GM21528 (cell line): ENCODE data around the gene MAB21L4.

Experiments
- ATAC-seq: cut with Tn5 transposase; IDR thresholded peaks from one replicate; pipeline ENCODE4 v1.9.1; 2021; ENCODE audit warnings: mild to moderate bottlenecking, moderate library complexity; ENCODE audit not compliant: unreplicated experiment, low FRiP score

The MAB21L4 gene

DNA sequence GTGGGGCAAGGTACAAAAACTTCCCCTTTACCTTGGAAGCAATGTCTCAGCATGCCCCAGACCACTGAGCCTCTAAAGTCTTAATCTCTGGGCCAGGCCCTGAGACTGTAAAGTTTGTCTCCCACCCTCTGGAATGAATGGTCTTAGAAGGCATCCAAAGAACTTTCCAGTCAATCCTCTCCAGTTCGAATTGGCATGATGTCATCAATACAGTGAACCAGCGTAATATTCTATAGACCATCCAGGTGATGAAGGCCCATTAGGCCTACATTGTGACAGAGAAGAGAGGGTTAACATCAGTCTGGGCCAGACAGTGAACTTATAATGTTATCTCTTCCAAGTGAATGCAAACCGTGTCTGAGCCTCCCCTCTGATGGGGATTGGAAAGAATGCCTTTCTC, 11.2 kb downstream of the MAB21L4 start:
- no peak for ATAC-seq

DNA sequence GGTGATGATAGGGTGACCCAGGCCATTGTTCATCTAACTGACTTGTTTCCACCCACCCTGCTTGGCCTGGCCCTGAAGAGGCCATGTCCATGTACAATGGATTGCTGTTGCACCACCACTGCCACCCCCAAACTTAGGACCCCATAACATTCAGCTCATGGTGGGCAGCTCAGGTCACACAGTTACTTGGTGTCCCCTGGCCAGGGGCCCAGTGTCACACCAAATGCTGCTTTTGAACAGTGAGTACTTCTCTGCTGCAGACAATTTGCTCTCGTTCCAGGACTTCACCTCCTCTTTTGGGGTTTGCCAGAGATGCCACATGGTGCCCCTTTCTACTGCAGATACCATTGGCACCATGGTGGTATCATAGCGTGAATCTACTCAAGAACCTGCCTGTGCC, 11.7 kb downstream of the MAB21L4 start:
- ATAC-seq, result no peak

DNA sequence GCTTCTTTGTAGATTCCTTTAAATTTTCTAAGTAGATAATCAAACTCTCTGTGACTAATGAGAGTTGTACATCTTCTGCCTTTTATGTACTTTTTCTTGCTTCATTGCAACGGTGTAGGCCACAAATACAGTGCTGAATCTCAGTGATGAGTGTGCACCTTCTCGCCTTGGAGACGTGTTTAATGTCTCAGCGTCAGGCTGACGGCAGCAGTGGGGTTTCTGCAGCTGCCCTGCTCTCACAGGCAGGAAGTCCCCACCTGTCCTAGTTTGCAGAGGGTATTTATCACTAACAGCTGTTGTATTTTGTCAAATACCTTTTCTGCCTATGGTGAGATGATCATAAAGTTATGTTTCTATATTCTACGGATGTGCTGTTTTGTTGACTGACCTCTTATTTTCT, 14.0 kb downstream of the MAB21L4 start:
- ATAC-seq, result no peak

DNA sequence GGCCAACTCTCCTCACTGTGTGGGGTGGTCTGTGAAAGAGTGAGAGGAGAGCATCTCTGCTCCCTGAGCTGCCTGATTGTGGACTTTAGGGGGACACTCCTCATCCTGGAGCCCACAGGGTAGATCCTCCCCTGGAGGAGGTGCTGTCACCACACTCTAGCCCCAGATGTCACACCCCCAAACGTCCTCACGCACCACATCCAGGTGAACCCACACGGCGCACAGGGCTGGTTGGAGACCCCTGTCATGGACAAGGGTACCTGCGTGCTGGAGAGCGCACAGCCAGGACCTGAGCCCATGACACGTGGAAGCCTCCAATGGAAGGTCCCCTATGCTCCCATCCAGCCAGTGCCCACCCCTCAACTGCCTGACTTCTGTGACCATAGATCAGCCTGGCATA, 16.9 kb downstream of the MAB21L4 start:
- no peak for ATAC-seq

DNA sequence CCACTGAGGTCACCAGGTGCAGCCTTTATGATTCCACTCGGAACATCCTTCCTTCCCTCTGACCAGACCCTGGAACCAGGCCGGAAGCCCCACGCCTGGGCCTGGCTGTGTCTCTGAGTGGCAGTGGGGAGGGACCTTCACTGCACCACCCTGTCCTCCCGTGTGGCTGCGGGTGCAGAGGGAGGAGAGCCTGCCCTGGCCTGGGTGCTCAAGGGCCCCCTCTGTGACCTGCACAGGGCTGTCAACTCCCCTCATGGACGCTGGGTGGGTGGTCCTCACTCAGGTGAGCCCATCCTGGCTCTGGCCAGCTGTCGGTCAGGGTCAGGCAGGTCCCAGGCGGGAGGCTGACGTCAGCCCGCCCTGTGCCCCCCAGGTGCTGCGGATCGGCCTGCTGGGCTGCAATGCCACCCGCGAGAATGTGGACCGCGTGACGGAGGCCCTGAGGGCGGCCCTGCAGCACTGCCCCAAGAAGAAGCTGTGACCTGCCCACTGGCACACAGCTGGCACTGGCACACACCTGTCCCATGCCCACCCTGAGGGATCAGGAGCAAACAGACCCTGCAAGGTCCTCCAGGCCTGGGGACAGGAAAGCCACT, 17.5 kb downstream of the MAB21L4 start:
- ATAC-seq, result no peak

DNA sequence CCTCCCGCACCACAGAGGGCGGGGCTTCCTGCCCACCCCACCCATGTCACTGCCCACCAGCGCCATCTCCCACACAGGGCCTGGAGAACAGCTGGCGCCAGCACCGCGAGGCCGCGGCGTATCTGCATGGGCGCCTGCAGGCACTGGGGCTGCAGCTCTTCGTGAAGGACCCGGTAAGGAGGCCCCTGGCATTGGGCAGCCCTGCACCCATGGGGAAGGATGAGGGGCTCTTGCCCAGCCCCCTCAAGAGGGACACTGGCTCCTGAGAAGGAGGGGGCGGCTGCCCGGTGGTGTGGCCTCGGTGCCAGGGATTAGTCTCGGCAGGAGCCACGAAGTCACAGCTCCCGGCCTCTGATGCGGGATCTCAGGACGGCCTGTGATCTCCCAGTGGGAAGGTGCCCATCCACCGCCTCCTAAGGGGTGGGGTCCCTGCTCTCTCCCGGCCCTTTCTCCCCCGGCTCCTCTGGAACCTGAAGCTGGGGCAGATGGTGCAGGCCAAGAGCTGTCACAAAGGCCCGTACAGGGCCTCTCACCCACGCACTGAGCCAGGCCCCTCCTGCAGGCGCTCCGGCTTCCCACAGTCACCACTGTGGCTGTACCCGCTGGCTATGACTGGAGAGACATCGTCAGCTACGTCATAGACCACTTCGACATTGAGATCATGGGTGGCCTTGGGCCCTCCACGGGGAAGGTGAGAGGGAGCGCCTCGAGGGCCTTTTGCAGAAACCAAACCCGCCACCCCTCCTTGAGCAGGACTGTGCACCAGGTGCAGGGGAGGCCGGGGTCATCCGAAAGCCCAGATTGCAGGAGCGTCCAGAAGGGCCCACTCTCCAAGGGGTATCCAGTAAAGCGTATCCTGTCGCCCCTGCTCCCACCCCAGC, 18.3 kb downstream of the MAB21L4 start:
- no peak for ATAC-seq

DNA sequence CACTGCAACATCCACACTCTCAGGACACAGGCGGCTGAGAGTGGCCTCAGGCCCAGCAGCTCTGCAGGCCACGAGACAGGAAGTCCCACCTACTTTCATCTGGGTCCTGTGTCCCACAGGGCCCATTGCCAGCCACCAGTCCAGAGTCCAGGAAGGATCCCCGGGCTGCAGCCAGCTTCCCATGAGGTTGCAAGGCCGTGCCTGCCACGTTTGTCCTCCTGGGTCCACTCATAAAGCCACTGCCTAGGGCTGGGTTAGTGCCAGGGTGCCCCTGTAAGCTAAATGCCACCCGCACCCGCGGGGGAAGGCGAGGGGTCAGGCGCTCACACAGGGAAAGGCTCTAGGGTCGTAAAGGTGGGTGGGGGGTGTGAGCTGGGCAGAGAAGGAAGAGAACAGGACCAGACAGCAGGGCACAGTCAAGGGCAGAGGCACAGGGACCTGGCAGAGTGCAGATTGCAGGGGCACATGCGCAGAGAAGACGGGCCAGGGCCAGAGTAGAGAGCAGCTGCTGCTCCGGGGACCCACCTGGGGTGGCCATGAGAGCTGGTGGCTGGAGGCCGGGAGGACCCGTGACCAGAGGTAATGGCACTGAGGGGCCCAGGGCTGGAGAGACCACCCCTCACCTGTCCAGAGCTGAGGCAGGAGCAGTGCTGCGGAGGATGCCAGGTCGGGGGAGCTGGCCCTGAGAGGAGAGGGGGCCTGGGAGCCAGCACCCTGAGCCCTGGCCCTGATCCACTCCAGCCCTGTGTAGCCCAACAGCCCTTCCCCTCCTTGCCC, 19.3 kb downstream of the MAB21L4 start:
- ATAC-seq, result no peak

DNA sequence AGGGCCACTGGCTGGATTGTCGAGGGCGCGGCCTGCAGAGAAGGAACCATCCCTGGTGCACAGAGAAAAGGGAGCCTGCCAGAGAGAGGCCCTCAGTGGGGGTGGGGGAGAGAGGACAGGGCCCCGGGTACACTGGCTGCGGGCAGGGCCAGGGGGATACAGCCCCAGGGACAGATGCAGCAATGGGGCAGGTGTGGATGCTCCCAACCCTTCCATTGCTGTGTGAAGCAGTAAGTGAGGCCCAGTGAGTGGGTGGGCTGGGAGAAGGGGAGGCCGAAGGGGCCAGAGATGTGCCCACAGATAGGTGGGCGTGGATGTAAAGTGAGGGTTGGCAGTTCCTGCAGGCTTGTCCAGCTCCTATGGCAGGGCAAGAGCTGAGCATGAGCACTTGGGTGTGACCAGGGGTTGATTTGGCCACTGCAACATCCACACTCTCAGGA, 19.9 kb downstream of the MAB21L4 start:
- ATAC-seq, result no peak

DNA sequence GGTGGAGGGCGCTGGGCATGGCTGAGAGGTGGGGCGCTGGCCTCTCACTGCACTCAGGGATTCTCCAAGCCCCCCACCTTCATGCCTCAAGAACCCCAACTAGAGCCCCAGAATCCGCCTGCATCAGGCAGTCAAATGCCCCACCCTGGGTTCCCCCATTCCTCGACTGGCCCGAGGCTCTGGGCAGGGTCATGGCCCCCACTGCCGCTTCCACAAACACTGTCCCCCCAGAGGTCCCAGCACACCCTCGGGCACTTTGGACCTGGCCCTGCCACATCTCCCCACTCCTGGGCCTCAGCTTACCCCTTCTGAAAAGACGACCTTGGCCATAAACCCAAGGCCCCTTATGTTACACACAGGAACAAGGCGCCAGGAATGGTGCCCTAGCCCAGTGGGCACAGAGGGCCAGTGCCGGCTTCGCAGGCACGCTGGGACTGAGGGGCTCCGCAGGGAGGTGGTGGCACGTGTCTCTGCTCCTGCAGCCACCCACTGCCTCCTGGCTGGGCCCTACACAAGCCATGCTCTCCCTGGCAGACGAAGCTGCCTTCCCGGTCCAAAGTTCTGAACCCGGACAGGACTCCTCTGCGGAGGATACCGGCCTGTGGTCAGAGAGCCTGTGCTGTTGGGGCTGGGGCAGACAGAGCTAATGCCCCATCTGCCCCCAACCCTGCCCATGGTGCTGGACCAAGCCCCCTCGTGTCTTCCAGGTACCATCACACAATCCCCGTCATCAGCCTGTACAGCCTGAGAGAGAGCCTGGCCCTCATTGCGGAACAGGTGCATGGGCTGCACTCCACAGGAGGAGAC, 20.5 kb downstream of the MAB21L4 start:
- ATAC-seq, result no peak

DNA sequence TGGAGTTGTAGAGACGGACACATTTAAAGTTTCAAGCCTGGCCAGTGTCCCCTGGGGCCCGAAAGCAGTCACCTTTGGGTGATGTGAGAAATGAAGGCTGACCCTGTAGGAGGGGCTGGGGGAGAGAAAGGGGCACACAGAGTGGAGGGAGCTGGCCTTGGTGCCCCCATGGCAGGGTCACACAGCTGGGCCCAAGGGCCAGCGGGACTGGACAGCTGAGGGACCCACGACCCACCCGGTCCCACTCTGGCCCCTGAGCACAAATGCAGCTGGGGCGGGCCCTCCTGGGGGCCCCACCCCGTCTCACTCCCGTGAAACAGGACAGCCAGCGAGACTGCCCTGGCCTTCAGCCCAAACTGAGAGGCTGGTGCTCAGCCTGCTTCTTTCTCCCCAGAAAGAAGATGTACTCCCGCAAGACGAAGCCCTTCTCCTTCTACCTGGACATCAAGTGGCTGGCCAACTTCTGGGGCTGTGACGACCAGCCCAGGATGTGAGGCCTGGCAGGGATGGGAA, 21.2 kb downstream of the MAB21L4 start:
- ATAC-seq, result no peak

DNA sequence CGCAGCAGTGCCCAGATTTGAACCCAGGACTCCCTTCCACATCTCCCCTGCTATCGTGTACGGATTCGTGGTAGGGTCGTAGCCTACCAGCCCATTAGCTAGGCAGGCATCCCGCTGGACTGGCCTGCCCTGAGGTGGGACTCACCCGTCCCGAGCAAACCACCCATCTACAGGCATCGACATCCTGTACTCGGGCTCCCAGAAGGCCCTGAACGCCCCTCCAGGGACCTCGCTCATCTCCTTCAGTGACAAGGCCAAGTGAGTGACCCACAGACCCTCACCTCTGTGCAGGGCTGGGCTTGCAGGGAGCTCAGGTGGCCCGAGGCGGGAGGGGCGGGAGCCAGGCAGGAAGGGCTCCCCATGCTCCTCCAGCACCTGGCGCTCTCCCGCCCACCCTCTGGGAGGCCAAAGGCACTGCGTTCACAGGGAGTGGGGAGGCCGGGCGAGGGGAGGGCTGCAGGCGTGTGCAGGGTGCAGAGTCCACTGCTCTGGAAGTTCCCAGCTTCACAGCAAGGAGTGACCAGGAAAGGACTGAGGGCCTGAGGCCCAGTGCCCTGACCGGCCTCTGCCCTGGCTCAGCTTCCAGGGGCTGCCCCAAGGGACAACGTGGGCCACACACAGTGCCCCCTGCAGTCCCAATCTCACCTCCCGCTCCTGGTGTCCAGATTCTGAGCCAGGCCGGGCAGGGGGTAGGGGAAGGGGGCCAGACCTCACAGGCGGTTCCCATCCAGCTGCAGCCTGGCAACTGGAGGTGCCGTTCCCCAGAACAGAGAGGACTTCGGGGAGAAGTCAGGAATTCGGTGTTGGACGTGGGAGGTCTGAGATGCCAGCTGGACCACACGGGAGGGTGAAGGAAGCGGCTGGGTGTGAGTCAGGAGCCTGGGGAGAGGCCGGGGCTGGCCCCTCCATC, 21.9 kb downstream of the MAB21L4 start:
- ATAC-seq, result no peak

DNA sequence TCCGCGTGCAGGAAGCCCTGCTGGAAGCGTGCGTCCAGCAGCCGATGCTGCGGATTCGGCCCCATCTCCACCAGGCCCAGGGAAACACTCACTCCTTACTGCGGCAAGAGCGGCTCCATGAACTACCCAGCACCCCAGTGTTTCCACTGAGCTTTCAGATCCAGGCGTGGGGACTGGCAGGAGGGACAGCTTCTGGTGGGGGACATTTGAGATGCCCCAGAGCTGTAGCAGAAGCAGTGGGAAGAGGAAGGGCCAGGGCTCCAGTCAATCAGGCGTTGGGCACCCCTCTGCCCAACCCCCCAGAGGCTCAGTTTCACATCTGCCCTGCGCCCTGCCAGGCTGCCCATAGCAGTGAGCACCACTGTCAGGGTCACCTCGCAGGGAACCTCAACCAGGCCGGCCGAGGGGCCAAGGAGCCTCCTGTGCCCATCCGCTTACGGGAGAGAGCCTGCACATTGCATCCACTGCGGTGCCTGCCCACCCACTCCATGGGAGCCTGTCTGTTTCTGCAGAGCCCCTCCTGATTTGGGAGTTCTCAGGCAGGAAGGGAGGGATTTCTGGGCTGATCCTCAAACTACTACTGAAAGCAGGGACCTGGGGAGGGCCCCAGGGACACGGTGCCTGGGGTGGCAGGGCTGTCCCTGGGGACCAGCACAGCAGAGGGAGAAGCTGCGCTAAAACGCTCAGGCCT, 22.7 kb downstream of the MAB21L4 start:
- no peak for ATAC-seq

DNA sequence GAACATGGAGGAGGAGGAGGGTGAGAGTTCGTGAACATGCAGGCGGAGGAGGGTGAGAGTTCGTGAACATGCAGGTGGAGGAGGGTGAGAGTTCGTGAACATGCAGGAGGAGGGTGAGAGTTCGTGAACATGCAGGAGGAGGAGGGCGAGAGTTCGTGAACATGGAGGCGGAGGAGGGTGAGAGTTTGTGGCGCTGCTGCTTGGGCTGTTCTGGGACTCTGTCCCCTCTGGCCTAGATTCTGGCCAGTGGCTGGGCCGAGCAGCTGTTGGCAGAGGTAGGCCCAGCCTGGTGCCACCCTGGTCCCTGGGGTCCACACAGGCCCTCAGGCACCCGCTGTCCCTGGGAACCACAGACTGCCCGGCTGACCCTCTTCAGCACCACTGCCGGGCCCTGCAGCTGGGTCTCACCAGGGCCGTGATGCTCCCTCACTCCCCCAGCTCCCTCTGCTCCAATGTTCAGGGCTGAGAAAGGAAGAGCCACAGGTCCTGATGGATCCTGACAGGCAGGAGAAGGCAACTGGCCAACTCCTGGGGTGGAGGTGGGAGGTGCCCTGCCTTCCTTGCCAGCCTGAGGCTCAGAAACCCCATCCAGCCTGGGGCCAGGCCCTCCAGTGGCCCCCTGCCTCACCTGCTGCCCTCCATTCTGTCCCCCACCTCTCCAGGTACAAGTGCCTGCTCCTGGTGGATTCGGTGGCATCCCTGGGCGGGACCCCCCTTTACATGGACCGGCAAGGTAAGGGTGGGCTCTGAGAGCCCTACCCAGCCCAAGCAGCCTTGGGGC, 23.4 kb downstream of the MAB21L4 start:
- no peak for ATAC-seq

DNA sequence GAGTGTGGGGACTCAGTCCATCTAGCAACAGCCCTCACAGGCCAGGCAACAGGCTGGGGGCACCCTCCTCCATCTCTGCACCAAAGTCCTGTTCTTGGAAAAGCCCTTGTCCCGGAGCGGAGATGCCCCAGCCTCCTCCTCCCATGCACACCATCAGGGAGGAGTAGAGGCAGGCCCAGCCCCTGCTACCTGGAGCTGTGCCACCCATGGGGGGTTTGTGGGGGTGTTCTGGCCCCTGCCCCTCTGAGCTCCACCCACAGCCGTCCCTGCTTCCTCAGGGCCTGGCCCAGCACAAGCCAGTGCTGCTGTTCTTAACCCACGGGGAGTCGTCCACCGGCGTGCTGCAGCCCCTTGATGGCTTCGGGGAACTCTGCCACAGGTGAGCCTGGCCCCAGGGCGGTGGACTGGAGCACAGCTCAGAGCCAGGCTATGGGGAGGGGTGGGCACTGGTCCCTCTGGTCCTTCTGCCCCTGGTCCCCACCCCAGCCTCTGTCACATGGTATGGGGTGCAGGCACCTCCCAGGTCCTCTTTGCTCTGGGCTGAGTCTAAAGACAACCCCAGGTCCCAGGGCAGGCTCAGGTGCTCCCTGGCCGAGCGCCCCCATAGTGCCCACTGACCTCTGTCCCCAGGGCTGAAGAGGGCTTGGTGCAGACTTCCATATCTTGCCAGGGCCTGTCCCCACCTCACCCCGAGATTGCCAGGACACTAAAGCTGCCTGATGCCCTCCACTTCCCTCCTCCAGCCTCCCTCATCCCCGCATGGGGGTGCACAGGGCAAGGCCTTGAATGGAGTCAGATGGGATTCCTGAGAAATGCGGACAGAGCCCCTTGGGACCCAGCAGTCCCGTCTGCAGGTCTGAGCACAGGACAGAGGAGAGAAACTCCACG, 24.6 kb downstream of the MAB21L4 start:
- ATAC-seq, result no peak

DNA sequence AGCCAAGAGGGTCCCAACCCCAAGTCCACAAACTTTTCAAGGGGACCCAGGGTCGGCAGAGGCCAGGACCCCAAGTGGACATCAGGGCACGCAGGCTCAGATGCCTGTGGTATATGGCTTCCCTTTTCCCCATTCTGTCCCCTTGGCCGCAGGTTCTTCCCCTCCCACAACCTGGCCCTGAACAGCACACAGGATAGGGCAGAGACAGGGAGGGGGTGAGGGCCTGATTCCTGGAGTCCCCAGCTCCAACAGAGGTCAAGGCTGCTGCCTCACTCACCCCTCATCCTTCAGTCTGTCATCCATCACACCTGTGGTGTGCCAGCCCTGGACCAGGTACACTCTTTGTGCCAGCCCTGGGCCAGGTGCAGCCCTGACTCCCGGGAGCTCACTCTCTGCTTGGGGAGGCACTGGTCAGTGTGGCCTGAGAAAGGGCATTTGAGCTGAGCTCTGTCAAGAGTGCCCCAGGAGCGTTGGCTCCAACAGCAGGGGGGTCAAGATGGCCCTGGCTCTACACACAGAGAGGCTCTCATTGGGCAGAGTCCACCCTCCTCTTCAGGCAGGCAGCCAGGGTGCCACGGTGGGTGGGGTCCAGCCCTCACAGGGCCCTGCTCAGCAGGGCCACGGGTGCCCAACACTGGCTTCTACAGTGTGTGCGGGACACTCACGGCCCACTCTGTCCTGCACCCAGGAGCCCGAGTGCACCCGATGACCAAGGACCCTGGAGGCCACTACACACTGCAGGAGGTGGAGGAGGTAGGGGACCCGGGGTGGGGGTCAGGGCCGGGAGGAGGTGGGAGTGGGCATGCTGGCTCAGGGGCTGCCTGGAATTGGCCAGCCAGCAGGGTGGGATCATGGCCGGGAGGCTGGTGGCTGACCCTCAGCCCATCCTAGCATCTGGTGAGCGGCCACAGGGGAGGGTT, 25.7 kb downstream of the MAB21L4 start:
- ATAC-seq, result no peak
